ENCODE data around the gene EXOSC10.
"Not testable (repeated sequence)": the region's sequence is repeated elsewhere in the genome, so short reads cannot be mapped to it uniquely, and the experiment has no call there.

DNA sequence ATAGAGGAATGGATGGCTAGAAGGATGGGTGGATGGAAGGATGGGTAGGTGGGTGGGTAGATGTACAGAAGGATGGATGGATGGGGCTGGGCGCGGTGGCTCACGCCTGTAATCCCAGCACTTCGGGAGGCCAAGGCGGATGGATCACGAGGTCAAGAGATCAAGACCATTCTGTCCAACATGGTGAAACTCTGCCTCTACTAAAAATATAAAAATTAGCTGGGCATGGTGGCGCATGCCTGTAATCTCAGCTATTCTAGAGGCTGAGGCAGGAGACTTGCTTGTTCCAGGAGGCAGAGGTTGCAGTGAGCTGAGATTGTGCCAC lies 59.6 kb downstream of the EXOSC10 start:
- not testable (repeated sequence) for TF ChIP-seq POLR2A (IDR thresholded peaks at IDR 0.05; ENCODE audit: low read depth, low read length); RFX5 (IDR thresholded peaks at IDR 0.05; ENCODE audit: low read depth, low read length); RCOR1 (IDR thresholded peaks at IDR 0.05; ENCODE audit: insufficient replicate concordance, low read length); MXI1 (IDR thresholded peaks at IDR 0.05; ENCODE audit: borderline replicate concordance, low read depth, low read length); NFE2L2 (IDR thresholded peaks at IDR 0.05; ENCODE audit: low read depth, low read length); RAD21 (IDR thresholded peaks at IDR 0.05; ENCODE audit: low read length); CHD1 (IDR thresholded peaks at IDR 0.05; ENCODE audit: low read depth, low read length)
- TF ChIP-seq, protein P1, sequence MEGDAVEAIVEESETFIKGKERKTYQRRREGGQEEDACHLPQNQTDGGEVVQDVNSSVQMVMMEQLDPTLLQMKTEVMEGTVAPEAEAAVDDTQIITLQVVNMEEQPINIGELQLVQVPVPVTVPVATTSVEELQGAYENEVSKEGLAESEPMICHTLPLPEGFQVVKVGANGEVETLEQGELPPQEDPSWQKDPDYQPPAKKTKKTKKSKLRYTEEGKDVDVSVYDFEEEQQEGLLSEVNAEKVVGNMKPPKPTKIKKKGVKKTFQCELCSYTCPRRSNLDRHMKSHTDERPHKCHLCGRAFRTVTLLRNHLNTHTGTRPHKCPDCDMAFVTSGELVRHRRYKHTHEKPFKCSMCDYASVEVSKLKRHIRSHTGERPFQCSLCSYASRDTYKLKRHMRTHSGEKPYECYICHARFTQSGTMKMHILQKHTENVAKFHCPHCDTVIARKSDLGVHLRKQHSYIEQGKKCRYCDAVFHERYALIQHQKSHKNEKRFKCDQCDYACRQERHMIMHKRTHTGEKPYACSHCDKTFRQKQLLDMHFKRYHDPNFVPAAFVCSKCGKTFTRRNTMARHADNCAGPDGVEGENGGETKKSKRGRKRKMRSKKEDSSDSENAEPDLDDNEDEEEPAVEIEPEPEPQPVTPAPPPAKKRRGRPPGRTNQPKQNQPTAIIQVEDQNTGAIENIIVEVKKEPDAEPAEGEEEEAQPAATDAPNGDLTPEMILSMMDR (conservative IDR thresholded peaks at IDR 0.05; ENCODE audit: low read depth, low read length), result not testable (repeated sequence)
- TF ChIP-seq, protein P2, sequence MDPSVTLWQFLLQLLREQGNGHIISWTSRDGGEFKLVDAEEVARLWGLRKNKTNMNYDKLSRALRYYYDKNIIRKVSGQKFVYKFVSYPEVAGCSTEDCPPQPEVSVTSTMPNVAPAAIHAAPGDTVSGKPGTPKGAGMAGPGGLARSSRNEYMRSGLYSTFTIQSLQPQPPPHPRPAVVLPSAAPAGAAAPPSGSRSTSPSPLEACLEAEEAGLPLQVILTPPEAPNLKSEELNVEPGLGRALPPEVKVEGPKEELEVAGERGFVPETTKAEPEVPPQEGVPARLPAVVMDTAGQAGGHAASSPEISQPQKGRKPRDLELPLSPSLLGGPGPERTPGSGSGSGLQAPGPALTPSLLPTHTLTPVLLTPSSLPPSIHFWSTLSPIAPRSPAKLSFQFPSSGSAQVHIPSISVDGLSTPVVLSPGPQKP (IDR thresholded peaks at IDR 0.05; ENCODE audit: borderline replicate concordance, low read depth, low read length), result not testable (repeated sequence)

Measured in IMR-90 (cell line).